IPS-NIHi11 (cell line): ENCODE measurements around the gene MLPH.
A peak's percentile ranks its signal among the peaks of the same experiment; 100 is the strongest.

Source experiments
- DNase-seq: peaks from one replicate; pipeline ENCODE4 v3.0.0; 2012; ENCODE audit warnings: mixed read lengths, low spot score

The MLPH gene

GRCh38 chr2:237546040-237546875, 59.2 kb downstream of the MLPH start:
- no peak for DNase-seq

GRCh38 chr2:237546876-237547395, 59.9 kb downstream of the MLPH start:
- DNase-seq: no peak

GRCh38 chr2:237547841-237548416, 60.9 kb downstream of the MLPH start:
- peak; percentile 70 for DNase-seq

GRCh38 chr2:237549216-237549615, 62.2 kb downstream of the MLPH start:
- no peak for DNase-seq

DNA sequence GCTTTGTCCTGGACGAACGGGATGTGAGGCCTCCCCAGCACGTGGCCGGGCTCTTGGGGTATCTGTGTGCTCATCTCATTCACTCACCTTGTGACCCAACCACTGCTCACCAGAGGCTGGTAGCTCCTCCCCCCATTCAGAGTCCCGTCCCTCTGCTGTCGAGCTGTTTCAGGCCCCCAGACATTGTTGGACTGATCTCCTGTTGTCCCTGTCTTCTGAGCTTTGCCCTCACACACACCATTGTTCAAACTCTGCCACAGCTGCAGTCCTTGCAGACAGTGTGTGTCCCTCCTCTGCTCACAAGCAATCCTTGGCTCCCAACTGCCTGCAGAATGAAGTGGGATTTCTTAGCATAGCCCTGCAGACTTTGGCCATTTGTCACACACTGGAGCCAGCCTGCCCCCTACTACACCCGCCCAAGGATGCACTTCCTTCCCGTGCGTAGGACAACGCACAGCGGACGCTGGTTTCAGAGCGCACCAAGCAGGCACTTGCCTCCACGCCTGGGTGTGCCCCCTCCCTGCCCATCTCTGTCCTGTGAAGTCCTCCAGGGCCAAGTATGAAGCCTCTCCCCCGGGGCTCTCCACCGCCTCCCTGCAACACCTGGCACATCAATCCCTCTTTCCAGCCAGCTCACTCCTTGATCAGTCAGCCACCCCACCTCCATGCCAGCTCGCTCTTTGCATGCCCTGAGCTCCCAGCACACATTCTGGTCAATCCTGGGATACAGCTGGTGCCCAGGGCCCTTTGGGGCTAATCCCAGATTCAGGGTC, 62.8 kb downstream of the MLPH start:
- DNase-seq: no peak

DNA sequence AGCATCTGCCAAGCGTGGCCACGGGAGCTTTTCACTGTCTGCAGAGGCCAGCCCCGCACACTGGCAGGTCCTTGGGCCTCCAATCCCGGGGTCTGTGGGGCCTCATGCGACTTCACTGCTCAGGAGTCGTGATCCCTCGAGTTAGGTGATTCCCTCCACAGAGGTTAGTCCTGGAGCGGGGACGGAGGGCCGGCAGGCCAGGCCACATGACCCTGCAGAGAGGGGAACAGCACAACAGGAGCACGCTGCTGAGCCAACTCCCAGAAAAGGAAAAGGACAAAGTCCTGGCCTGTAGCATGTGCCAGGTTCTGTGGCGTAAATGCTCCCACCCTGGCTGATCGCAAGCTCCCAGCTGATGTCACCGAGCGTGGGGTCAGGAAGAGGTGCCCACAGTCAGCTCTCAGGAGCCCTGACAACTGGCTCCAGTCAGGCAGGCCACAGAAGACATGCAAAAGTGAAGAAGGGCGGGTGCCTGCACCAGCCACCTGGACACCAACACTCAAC, 64.1 kb downstream of the MLPH start:
- no peak for DNase-seq

DNA sequence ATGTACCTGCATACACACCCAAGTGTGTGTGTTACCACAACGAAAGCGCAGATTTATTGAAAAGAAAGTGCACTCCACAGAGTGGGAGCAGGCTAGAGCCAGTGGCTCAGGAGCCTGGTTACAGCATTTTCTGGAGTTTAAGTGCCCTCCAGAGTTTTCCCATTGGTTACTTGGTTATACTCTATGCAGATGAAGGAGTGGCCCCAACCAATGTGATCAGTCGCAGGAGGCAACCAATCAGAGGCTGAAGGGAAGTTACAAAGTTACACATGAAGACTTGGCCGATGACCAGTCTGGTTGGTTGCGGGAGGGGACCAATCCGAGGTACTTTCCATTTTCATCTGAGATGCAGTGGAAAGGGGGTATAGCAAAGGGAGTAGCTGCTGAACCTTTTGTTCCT, 65.9 kb downstream of the MLPH start:
- no peak for DNase-seq

- DNase-seq: no peak
Measured at GRCh38 chr2:237553948-237554347, 66.9 kb downstream of the MLPH start.

- no peak for DNase-seq
Measured at GRCh38 chr2:237555560-237555959, 68.5 kb downstream of the MLPH start.

DNA sequence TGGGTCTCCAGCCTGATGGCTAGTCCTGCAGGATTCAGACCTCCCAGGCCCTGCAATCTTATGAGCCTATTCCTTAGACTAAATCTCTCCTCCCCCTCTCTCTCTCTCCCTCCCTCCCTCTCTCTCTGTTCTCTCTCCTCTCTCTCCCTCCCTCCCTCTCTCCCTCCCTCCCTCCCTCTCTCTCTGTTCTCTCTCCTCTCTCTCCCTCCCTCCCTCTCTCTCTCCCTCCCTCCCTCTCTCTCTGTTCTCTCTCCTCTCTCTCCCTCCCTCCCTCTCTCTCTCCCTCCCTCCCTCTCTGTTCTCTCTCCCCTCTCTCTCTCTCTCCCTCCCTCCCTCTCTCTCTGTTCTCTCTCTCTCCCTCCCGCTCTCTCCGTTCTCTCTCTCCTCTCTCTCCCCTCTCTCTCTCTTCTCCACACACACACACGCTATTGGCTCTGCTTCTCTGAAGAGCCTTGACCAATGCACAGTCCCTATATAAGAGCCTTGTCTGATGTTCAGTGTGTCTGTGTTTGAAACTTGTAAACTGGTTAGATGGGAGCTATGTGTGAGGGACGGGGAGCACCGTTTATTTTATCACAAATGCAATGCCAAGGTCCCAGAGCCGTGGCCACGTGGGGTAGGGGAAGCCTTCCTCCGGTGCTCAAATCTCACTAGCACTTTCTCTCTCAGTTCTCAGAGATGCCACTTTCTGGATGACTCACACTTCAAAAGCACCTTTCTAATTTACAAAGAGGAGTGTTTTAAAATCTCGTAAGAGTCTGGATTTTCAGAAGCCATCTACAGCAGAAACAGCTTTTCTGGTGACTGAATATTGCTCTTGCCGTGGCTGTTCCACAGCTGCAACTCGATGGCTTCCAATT, 70.0 kb downstream of the MLPH start:
- DNase-seq: no peak

DNA sequence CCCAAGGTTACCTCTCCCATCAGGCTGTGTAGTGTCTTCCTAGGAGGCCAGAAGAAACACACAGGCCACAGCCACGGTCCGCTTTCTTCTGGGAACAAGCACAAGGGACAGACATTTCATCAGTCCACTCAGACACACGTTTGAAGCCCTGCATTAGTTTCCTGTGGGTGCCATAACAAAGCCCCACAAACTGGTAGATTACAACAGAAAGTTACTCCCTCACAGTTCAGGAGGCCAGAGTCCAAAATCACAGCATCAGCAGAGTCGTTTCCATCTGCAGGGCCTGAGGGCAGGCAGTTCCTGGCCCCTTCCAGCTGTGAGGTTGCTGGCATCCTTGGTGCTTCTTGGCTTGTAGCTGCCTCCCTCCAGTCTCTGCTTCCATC, 70.6 kb downstream of the MLPH start:
- no peak for DNase-seq

- no peak for DNase-seq
Measured at GRCh38 chr2:237558961-237559641, 72.0 kb downstream of the MLPH start.

DNA sequence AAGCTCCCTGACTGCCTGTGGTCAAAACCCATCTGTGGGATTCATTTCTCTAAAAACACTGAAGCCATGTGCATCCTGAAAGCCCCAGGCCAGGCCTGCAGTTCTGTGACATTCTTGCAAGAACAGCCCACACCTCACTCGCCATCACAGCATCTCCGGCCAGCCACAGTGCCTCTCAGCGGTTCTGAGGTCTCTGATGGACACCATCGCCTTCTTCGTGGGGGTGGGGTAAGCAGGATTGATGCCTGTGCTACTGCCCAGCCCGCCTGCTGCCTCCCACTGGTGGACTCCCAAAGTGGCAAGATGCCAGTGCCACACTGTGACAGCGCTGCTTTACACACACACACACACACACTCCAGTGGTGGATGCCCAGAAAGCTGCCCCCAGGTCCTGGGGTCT, 74.2 kb downstream of the MLPH start:
- DNase-seq: no peak

GRCh38 chr2:237563816-237564215, 76.8 kb downstream of the MLPH start:
- DNase-seq: peak; percentile 88

GRCh38 chr2:237564526-237565131, 77.6 kb downstream of the MLPH start:
- DNase-seq: no peak

DNA sequence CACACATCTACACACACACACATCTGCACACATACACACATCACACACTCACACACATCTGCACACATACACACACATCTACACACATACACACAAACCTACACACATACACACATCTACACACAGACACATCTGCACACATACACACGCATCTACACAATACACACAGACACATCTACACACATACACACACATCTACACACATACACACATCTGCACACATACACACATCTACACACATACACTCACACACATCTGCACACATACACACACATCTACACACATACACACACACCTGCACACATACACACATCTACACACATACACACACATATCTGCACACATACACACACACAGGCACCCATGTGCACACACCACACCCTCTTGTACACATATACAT, 78.9 kb downstream of the MLPH start:
- DNase-seq: no peak

- DNase-seq: no peak
Measured at GRCh38 chr2:237566401-237567235, 79.6 kb downstream of the MLPH start, which contains the start of gene PRLH. Gene PRLH (plus strand): TSS chr2:237566574. CDS start chr2:237566574, 0 bp downstream.

GRCh38 chr2:237567276-237568029, 80.4 kb downstream of the MLPH start:
- DNase-seq: no peak
